Measurements from ENCODE around the gene SNRPB.

SNRPB gene

GRCh38 chr20:2468581-2469407 lies 1.8 kb downstream of the SNRPB start:
- TF ChIP-seq CTCF (IDR thresholded peaks at IDR 0.05; ENCODE audit: low read depth, low read length) = no peak
- no peak for DNase-seq (ENCODE audit: extremely low read depth, low read depth)

- DNase-seq (ENCODE audit: extremely low read depth, low read depth) = no peak
- TF ChIP-seq CTCF (IDR thresholded peaks at IDR 0.05; ENCODE audit: low read depth, low read length) = no peak
These were observed 3.2 kb downstream of the SNRPB start for GRCh38 chr20:2467412-2467811.

- no peak for TF ChIP-seq CTCF (IDR thresholded peaks at IDR 0.05; ENCODE audit: low read depth, low read length)
- DNase-seq (ENCODE audit: extremely low read depth, low read depth) = no peak
These were observed 5.5 kb downstream of the SNRPB start for GRCh38 chr20:2465100-2465499.

GRCh38 chr20:2463616-2464365 lies 6.8 kb downstream of the SNRPB start:
- TF ChIP-seq CTCF (IDR thresholded peaks at IDR 0.05; ENCODE audit: low read depth, low read length) = no peak

GRCh38 chr20:2462484-2462883 lies 8.1 kb downstream of the SNRPB start:
- no peak for DNase-seq (ENCODE audit: extremely low read depth, low read depth)
- TF ChIP-seq CTCF (IDR thresholded peaks at IDR 0.05; ENCODE audit: low read depth, low read length) = no peak

More at GRCh38 chr20:2463616-2464365, 6.8 kb downstream of the SNRPB start:
- DNase-seq (ENCODE audit: extremely low read depth, low read depth) = no peak

GRCh38 chr20:2460752-2461424 lies 9.7 kb downstream of the SNRPB start:
- no peak for DNase-seq (ENCODE audit: extremely low read depth, low read depth)
- TF ChIP-seq CTCF (IDR thresholded peaks at IDR 0.05; ENCODE audit: low read depth, low read length) = no peak

All from AG09319 (cell line).